ENCODE results near the gene GPR62. TPM values are rescaled to one million over a fixed set of nuclear protein-coding genes. Genes with fewer than 3 reads are reported as not detected.

Gene GPR62
- total RNA-seq, 4 donors from 2014 or later, result 0.13 to 1.8 (median 0.56) TPM; not detected in 1

DNA sequence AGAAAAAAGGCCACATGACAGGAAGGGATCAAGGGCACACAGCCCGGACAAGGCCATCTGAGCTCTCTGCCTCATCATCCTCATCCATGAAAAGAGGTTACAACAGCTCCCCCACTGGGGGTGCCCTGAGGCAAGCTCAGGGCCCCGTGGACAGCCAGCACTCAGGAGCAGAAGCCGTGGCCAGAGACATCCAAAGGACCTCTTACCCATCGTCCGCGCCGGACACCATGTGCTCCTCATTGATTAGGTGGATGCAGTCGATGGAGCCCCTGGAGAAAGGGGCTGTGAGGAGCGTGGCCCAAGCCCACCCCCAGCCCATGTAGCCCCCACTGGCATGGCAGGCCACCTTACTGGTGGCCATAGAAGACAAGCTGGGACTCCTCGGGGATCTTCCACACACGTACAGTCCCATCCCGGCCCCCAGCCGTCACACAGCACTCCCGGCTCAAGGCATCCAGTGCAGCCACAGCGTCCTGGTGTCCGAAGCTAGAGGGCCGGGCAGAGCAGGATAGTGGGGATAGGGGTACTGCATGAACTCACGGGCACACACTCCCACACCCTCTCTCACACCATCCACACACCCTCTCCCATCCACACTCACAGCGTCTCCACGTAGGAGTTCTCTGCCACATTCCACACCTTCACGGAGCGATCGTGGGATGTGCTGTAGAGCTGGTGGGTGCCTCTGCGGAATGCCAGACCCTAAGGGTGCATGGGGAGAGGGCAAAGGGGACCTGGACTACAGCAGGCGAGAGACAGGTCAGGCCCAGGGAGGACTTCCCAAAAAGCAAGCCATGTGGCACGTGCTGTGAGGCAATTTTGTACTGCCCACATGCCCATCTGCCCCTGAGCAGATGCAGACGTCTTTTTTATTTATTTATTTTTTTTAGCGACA, 19.9 kb upstream of the GPR62 start:
- DNase-seq, result no peak
- intact Hi-C loops (cut with DNase I), result no loop called here
- no peak overlapping the region for H3K4me3 ChIP-seq (replicated peaks in 1 of 3)
- H3K9me3 ChIP-seq, result no peaks in the 10 kb centered on the region
- H3K4me1 ChIP-seq, result no peaks in the 10 kb centered on the region
- H3K27me3 ChIP-seq, result no peaks in the 10 kb centered on the region
- WGBS, 2 donors, result 89 to 96% methylated on average over 28 of the region's 28 CpGs
- H3K27ac ChIP-seq, result no peak overlapping the region
- TF ChIP-seq, protein P1, sequence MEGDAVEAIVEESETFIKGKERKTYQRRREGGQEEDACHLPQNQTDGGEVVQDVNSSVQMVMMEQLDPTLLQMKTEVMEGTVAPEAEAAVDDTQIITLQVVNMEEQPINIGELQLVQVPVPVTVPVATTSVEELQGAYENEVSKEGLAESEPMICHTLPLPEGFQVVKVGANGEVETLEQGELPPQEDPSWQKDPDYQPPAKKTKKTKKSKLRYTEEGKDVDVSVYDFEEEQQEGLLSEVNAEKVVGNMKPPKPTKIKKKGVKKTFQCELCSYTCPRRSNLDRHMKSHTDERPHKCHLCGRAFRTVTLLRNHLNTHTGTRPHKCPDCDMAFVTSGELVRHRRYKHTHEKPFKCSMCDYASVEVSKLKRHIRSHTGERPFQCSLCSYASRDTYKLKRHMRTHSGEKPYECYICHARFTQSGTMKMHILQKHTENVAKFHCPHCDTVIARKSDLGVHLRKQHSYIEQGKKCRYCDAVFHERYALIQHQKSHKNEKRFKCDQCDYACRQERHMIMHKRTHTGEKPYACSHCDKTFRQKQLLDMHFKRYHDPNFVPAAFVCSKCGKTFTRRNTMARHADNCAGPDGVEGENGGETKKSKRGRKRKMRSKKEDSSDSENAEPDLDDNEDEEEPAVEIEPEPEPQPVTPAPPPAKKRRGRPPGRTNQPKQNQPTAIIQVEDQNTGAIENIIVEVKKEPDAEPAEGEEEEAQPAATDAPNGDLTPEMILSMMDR (IDR thresholded peaks at IDR 0.05), result no peak
- TF ChIP-seq POLR2A (IDR thresholded peaks at IDR 0.05), result no peak
- H3K36me3 ChIP-seq, result peaks cover 41 to 44% of the 10 kb centered on the region in 2 donors

DNA sequence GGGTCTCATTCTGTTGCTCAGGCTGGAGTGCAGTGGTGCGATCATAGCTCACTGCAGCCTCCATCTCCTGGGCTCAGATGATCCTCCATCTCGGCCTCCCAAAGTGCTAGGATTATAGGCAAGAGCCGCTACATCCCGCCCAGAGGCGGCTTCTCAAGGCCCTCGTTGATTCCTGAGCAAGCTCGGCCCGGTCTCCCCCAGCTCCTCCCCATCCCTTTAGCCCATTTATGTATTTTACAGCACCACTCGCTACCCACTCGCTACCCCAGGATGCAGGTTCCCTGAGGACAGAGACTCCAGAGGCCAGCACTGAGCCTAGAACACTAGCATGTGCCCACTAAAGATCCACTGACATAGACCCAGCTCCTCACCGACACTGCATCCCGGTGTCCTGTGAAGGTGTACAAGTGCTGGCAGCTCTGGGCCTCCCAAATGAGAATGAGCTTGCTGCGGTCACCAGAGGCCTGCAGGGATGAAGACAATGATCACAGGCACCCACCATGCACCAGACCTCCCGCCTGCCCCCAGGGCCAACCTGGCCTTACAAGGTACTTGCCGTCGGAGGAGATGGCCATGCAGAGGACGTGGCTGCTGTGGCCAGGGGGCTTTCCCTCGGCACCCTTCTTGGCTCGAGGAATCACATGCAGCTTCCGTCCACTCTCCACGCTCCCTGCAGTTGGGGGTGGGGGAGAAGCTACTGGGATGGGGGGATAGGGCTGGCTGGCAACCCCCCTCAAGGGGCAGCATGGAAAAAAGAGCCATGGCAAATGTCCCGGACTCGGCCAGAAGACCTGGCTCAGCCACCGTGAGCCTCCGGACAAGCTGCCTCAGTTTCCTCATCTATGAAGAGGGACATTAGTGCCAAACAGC, 19.1 kb upstream of the GPR62 start:
- Histone ChIP-seq H3K9me3 (no peaks in the 10 kb centered on the region), H3K27ac (no peak overlapping the region), H3K4me1 (peaks cover 5 to 8% of the 10 kb centered on the region in 2 donors), H3K4me3 (replicated peaks in 1 of 3) (no peak overlapping the region), H3K36me3 (peaks cover 41 to 44% of the 10 kb centered on the region in 2 donors), H3K27me3 (no peaks in the 10 kb centered on the region)
- 95 to 97% methylated on average over 24 to 25 of the region's 25 CpGs for WGBS, 2 donors
- intact Hi-C loops (cut with DNase I), result no loop called here
- DNase-seq, result no peak
- TF ChIP-seq POLR2A (IDR thresholded peaks at IDR 0.05), result no peak
- TF ChIP-seq, protein P1 (IDR thresholded peaks at IDR 0.05), result no peak

DNA sequence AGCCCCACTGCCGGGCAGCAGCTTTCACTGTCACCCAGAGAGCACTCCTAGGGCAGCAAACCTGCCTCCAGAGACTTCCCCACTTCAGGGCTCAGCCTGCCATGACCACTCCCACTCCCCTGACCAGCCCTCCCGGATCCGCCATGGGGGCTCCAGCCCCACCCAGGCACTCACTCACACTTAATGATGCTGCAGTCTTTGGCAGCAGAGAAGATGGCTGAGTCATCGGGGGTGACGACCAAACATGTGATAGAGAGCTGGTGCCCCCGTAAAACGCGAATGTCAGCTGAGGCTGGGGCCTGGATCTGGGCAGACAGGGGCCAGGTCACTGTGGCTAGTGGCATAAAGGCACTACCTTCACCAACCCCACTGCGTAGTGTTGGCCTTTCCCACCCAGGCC, 18.2 kb upstream of the GPR62 start:
- Histone ChIP-seq H3K27ac (no peak overlapping the region), H3K4me3 (replicated peaks in 1 of 3) (no peak overlapping the region), H3K9me3 (no peaks in the 10 kb centered on the region), H3K4me1 (peaks cover 9 to 11% of the 10 kb centered on the region in 2 donors), H3K27me3 (no peaks in the 10 kb centered on the region), H3K36me3 (peaks cover 41 to 44% of the 10 kb centered on the region in 2 donors)
- TF ChIP-seq, protein P1 (IDR thresholded peaks at IDR 0.05), result no peak
- TF ChIP-seq POLR2A (IDR thresholded peaks at IDR 0.05), result no peak
- intact Hi-C loops (cut with DNase I), result no loop called here
- 75 to 77% methylated on average over 9 of the region's 9 CpGs for WGBS, 2 donors
- DNase-seq, result no peak

DNA sequence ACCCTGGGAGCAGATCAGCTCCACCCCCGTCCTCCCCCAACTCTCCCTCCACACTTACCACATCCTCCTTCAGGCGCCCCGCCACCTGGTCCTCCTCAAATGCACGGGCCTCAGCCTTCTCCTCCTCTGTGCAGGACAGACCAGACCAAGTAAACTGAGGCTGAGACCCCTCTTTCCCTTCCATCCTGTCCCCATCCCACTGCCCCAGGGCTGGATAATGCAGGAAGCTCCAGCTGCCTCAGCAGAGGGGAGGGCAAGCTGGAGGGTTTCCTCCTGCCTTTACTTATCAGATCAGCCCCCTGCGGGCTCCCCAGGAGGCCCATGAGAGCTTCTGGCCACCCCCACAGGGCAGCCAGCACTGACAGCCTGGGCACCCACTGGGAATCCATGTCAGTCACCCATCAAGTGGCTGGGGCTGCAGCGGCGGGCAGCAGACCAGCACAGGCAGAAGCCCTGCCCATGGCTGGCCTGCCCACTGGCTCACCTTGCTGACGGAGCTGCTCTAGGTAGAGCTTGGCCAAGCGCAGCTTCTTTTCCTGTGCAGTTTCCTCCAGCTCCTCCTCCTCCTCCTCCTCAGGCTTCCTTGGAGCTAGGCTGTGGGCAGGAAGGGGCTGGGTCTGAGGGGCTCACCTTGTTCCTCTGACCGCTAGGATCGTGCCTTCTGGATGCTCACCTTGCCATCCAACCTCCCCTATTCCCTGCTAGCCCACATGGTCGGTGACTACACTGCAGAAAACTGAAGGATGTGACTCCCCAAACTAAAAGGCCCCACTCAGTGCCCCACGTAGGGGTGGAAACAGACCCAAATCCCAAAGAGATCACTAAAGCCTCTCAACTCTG, 17.4 kb upstream of the GPR62 start:
- 93 to 94% methylated on average over 10 to 13 of the region's 13 CpGs for WGBS, 2 donors
- Histone ChIP-seq H3K27me3 (no peaks in the 10 kb centered on the region), H3K4me3 (replicated peaks in 1 of 3) (no peak overlapping the region), H3K36me3 (peaks cover 39 to 41% of the 10 kb centered on the region in 2 donors), H3K4me1 (peaks cover 16 to 17% of the 10 kb centered on the region in 2 donors), H3K9me3 (no peaks in the 10 kb centered on the region), H3K27ac (no peak overlapping the region)
- no peak for DNase-seq
- TF ChIP-seq, protein P1 (IDR thresholded peaks at IDR 0.05), result no peak
- no peak for TF ChIP-seq POLR2A (IDR thresholded peaks at IDR 0.05)
- intact Hi-C loops (cut with DNase I), result no loop called here
